OCI-LY1 (cell line): Measurements from ENCODE around the gene KRT17.
"Not testable (repeated sequence)": the region's sequence is repeated elsewhere in the genome, so short reads cannot be mapped to it uniquely, and the experiment has no call there.

Source experiments
- H2AFZ ChIP-seq: fragments of 200-600 bp; sonication (generic), shearing (Covaris generic); 2 replicates; pipeline ENCODE4 v1.6.0; 2014; ENCODE audit warnings: antibody characterized with exemption, mild to moderate bottlenecking, low read length
- H3F3A ChIP-seq: fragments of 200-600 bp; sonication (generic), shearing (Covaris generic); 2 replicates; pipeline ENCODE4 v1.6.0; 2014; ENCODE audit warnings: mild to moderate bottlenecking, antibody characterized with exemption, low read length, moderate library complexity; ENCODE audit not compliant: insufficient read depth
- H3K27ac ChIP-seq: fragments of 200-600 bp; sonication (generic); 2 replicates; pipeline ENCODE4 v1.5.1; 2014; ENCODE audit warnings: low read length, mixed run types, mild to moderate bottlenecking, low read depth; ENCODE audit not compliant: poor library complexity, severe bottlenecking
- H3K27me3 ChIP-seq: fragments of 200-600 bp; sonication (generic); 2 replicates; pipeline ENCODE4 v1.6.0; 2014; ENCODE audit warnings: antibody characterized with exemption, mild to moderate bottlenecking, low read length, moderate library complexity; ENCODE audit not compliant: insufficient read depth
- H3K36me3 ChIP-seq: fragments of 200-600 bp; sonication (generic); 2 replicates; pipeline ENCODE4 v1.6.1; 2014; ENCODE audit warnings: mild to moderate bottlenecking, antibody characterized with exemption, low read length, moderate library complexity, mixed read lengths; ENCODE audit not compliant: insufficient read depth
- H3K4me1 ChIP-seq: fragments of 200-600 bp; sonication (generic); 2 replicates; pipeline ENCODE4 v1.5.1; 2014; ENCODE audit warnings: mild to moderate bottlenecking, low read length, moderate library complexity; ENCODE audit not compliant: insufficient read depth, severe bottlenecking
- H3K4me2 ChIP-seq: fragments of 200-600 bp; sonication (generic), shearing (Covaris generic); 2 replicates; pipeline ENCODE4 v1.6.1; 2014; ENCODE audit warnings: low read length
- H3K4me3 ChIP-seq: fragments of 200-600 bp; sonication (generic); 2 replicates; pipeline ENCODE4 v1.5.1; 2014; ENCODE audit warnings: low read length, low read depth, mild to moderate bottlenecking, mixed read lengths; ENCODE audit not compliant: poor library complexity, severe bottlenecking
- H3K79me2 ChIP-seq: fragments of 200-600 bp; shearing (Covaris generic); 2 replicates; pipeline ENCODE4 v1.6.1; 2016; ENCODE audit warnings: mixed run types, low read length, mixed read lengths; ENCODE audit not compliant: insufficient read depth
- H3K9ac ChIP-seq: fragments of 200-600 bp; sonication (generic), shearing (Covaris generic); 2 replicates; pipeline ENCODE4 v1.6.1; 2014; ENCODE audit warnings: mild to moderate bottlenecking, low read length, mixed read lengths
- H3K9me2 ChIP-seq: fragments of 200-600 bp; sonication (generic), shearing (Covaris generic); 2 replicates; pipeline ENCODE4 v1.6.1; 2014; ENCODE audit warnings: low read depth, mild to moderate bottlenecking, low read length, mixed read lengths
- H3K9me3 ChIP-seq: fragments of 200-600 bp; shearing (Covaris generic); 2 replicates; pipeline ENCODE4 v1.6.1; 2014; ENCODE audit warnings: low read length, mixed read lengths
- H4K20me1 ChIP-seq: fragments of 200-600 bp; sonication (generic), shearing (Covaris generic); 2 replicates; pipeline ENCODE4 v1.6.0; 2016; ENCODE audit warnings: mild to moderate bottlenecking, low read length; ENCODE audit not compliant: insufficient read depth
- EZH2 ChIP-seq: fragments of 200-600 bp; sonication (generic), shearing (Covaris generic); IDR thresholded peaks from 2 replicates; pipeline ENCODE4 v1.8.0; 2017; ENCODE audit warnings: borderline replicate concordance, mixed run types, mild to moderate bottlenecking, antibody characterized with exemption, low read length, moderate library complexity, mixed read lengths
- TF ChIP-seq, protein P1 (sequence below): fragments of 200-600 bp; sonication (generic), shearing (Covaris generic); IDR thresholded peaks from 2 replicates; pipeline ENCODE4 v1.5.1; 2017; ENCODE audit warnings: mild to moderate bottlenecking, antibody characterized with exemption, low read length, moderate library complexity, mixed read lengths

KRT17 gene

DNA sequence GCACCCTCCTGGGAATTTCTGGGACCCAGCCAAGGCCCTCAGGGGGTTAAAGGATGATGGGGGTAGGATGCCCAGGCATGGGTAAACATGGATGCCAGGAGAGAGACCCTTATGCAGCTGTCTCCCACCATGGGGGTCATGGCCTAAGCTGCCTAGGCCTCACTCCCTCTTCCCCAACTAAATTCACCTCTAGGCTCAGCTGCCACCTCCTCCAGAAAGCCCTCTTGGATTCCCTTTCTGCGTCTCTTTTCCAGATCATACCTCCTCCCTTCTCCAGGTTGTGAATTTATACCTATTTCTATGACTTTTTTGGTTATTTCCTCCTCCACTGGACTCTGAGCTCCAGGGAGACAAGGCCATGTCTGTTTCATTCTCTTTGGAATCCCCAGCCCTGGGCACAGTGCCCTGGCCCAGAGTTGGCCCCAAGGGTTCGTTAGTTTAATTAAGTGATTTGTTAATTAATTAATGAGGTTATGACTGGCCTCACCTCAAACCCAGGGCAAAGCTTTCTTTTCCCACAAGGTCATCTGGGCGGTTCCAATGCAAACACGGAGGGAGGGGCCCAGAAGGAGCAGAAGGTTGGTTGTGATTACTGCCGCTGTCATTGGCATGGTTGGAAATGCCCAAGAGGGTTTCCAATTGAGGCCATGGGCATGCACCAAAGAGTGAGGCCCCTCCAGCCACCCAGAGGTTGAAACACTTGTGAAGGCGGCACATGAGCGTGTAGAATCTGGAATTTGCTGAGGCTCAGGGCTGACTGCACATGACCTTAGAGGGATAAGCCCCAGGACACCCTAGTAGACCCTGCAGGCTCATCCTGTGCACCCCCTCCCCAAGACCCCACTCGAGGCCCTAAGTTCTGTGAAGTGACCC is 6.9 kb upstream of the KRT17 start:
- Histone ChIP-seq H3K4me1 (no peaks in the 10 kb centered on the region), H3K4me2 (no peak overlapping the region), H3F3A (no peaks in the 10 kb centered on the region), H2AFZ (no peak overlapping the region), H3K79me2 (no peaks in the 10 kb centered on the region), H3K4me3 (no peak overlapping the region), H4K20me1 (no peaks in the 10 kb centered on the region), H3K9me2 (no peaks in the 10 kb centered on the region), H3K9ac (no peak overlapping the region), H3K27ac (no peak overlapping the region), H3K27me3 (no peaks in the 10 kb centered on the region), H3K36me3 (no peaks in the 10 kb centered on the region), H3K9me3 (no peaks in the 10 kb centered on the region)
- TF ChIP-seq EZH2 = no peak
- TF ChIP-seq, protein P1, sequence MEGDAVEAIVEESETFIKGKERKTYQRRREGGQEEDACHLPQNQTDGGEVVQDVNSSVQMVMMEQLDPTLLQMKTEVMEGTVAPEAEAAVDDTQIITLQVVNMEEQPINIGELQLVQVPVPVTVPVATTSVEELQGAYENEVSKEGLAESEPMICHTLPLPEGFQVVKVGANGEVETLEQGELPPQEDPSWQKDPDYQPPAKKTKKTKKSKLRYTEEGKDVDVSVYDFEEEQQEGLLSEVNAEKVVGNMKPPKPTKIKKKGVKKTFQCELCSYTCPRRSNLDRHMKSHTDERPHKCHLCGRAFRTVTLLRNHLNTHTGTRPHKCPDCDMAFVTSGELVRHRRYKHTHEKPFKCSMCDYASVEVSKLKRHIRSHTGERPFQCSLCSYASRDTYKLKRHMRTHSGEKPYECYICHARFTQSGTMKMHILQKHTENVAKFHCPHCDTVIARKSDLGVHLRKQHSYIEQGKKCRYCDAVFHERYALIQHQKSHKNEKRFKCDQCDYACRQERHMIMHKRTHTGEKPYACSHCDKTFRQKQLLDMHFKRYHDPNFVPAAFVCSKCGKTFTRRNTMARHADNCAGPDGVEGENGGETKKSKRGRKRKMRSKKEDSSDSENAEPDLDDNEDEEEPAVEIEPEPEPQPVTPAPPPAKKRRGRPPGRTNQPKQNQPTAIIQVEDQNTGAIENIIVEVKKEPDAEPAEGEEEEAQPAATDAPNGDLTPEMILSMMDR = no peak

DNA sequence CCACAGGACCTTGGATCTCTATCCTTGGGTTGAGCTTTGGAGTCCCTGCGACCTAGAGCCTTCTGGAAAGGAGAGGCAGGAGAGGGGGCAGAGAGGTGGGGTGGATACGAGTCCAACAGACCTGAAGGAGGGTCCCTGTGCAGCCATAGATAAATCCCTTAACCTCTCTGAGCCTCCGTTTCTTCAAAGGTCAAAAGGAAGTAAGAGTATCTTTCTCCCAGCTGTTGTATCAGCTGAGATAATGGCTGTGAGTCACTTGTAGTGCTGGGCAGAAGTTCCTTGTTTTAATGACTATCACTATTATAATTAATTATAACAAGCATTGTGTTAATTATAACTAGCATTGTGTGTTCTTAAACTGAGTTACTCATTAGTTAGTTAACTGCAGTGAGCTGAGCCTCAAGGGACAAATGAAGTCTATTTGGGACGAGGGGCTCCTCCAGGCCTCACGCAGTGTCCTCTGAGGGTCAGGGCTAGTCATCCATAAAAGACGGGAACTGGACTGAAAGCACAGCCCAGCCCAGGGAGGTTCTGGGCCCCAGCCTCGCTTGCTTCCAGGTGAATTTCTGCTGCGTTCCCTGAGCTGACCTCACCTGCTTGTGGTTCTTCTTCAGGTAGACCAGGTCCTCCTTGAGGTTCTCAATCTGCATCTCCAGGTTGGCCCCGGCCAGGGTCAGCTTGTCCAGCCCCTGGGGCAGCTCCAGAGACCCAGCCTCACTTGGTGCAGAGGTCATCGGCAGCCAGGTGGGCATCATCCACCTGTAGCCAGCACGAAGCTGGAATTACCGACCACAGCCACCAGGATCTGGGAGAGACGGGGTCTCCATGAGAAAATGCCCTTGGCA is 5.7 kb upstream of the KRT17 start:
- H3K36me3 ChIP-seq = no peaks in the 10 kb centered on the region
- no peaks in the 10 kb centered on the region for H3K9me2 ChIP-seq
- H3K9me3 ChIP-seq = no peaks in the 10 kb centered on the region
- H3K9ac ChIP-seq = no peak overlapping the region
- no peak overlapping the region for H3K27ac ChIP-seq
- TF ChIP-seq, protein P1 = no peak
- no peak for TF ChIP-seq EZH2
- H3K4me3 ChIP-seq = no peak overlapping the region
- H4K20me1 ChIP-seq = no peaks in the 10 kb centered on the region
- no peaks in the 10 kb centered on the region for H3K4me1 ChIP-seq
- H2AFZ ChIP-seq = no peak overlapping the region
- no peaks in the 10 kb centered on the region for H3K79me2 ChIP-seq
- no peak overlapping the region for H3K4me2 ChIP-seq
- no peaks in the 10 kb centered on the region for H3F3A ChIP-seq
- no peaks in the 10 kb centered on the region for H3K27me3 ChIP-seq

GRCh38 chr17:41629316-41629715 is 4.9 kb upstream of the KRT17 start:
- Histone ChIP-seq H3K4me2 (no peak overlapping the region), H3K4me1 (no peaks in the 10 kb centered on the region), H3K4me3 (no peak overlapping the region), H3K9me3 (no peaks in the 10 kb centered on the region), H3K79me2 (no peaks in the 10 kb centered on the region), H3F3A (no peaks in the 10 kb centered on the region), H2AFZ (no peak overlapping the region), H3K36me3 (no peaks in the 10 kb centered on the region), H3K27me3 (no peaks in the 10 kb centered on the region), H3K9me2 (no peaks in the 10 kb centered on the region), H3K9ac (no peak overlapping the region), H4K20me1 (no peaks in the 10 kb centered on the region), H3K27ac (no peak overlapping the region)
- TF ChIP-seq, protein P1 = no peak
- TF ChIP-seq EZH2 = no peak

DNA sequence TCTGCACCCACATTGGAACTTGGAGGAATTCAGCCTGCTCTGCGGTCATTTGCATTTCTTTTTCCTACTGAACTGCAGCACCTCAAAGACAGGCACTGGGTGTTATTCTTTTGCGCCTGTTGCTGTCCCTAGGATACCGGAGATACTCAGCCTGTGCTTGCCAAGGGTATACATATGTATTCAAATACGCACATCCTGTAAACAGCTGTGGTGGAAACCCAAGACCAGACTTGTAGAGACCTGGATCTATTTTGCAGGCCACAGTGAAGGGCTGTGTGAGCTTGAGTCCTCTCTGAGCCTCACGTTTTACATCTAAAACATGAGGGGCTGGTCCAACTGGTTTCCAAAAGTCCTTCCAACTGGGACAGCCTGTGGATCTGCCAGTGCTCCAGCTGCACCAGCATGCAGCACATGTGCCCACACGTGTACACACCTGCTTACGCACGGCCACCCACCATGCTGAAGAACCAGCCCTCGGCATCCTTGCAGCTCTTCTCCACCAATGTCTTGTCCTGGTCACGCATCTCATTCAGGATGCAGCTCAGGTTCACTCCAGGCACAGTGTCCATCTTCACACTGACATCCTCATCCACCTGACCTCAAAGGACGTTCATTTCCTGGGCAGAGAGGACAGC is 4.4 kb upstream of the KRT17 start:
- not testable (repeated sequence) for H3K9me2 ChIP-seq, H3F3A ChIP-seq, H3K9me3 ChIP-seq, H4K20me1 ChIP-seq, H3K27ac ChIP-seq, H3K27me3 ChIP-seq, H3K4me2 ChIP-seq, H3K4me3 ChIP-seq, H3K79me2 ChIP-seq, H3K4me1 ChIP-seq, H2AFZ ChIP-seq, H3K9ac ChIP-seq, H3K36me3 ChIP-seq

DNA sequence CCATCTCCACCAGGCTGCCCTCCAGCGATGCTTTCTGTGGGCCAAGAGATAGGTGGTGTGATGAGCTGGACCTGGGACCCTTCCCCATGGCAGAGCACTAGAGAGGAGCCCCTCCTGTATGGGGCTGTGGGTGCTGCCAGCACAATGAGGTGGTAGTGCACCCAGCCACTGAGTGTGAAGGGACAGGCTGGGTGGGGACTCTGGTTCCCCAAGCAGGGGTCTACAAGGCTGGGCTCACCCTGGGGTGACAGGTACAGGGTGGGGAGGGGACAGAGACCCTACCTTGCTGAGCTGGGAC is 3.6 kb upstream of the KRT17 start:
- H3K79me2 ChIP-seq, H3K36me3 ChIP-seq: not testable (repeated sequence)

More for the DNA sequence above, 3.6 kb upstream of the KRT17 start:
- H3K4me1 ChIP-seq, H3K27me3 ChIP-seq, H3K4me3 ChIP-seq, H4K20me1 ChIP-seq, H3K9me3 ChIP-seq, H2AFZ ChIP-seq, H3K27ac ChIP-seq, H3K4me2 ChIP-seq, H3K9ac ChIP-seq, H3K9me2 ChIP-seq, H3F3A ChIP-seq: not testable (repeated sequence)
